GM19035 (cell line): ENCODE results near the gene CNTFR.

ENCODE experiments used
- ATAC-seq: cut with Tn5 transposase; IDR thresholded peaks from one replicate; pipeline ENCODE4 v1.9.1; 2021; ENCODE audit not compliant: unreplicated experiment

CNTFR gene

GRCh38 chr9:34590381-34591247 lies 1.1 kb upstream of the CNTFR start:
- no peak for ATAC-seq

GRCh38 chr9:34588671-34589635 lies 571 bp downstream of the CNTFR start:
- ATAC-seq, result no peak

DNA sequence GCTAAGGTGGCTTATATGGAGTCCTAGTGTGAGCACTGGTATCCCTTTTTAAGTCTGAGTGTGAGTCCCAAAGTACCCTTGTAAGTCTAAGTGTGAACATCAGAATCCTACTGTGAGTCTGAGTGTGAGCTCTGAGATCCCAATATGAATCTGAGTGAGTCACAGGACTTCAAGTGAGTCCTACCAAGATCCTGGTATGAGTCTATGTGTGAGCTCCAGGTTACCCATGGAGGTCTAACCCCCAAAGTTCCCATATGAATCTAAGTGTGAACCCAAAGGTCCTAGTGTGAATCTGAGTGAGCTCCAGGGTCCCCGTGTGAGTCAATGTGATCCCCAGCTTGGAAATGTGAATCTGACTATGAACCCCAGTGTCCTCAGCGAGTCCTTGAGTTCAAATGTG lies 2.3 kb downstream of the CNTFR start:
- no peak for ATAC-seq

- ATAC-seq, result no peak
These were observed 3.4 kb downstream of the CNTFR start for GRCh38 chr9:34585946-34586669.

DNA sequence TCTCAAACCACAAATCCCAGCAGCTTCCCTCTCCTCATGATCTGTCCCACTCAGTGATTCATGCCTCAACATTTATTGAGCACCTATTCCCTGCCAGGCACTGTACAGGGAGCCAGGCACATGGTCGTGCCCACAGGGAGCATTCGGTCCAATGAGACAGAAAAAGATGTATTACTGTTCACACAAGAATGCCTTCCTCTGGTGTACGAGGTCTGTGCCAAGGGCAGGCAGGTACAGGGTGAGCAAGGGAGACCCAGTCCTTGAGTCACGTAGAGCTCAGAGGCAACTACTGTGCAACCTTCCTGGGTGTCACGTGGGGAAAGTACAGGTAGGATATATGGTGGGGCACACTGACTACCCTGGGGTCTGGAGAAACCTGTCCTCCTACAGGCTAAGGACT lies 4.6 kb downstream of the CNTFR start:
- ATAC-seq, result no peak

- ATAC-seq, result no peak
These were observed 6.7 kb downstream of the CNTFR start for GRCh38 chr9:34582787-34583186.

- ATAC-seq, result no peak
These were observed 8.2 kb downstream of the CNTFR start for GRCh38 chr9:34581318-34581717.

- ATAC-seq, result no peak
These were observed 9.2 kb downstream of the CNTFR start for GRCh38 chr9:34580358-34580757.

DNA sequence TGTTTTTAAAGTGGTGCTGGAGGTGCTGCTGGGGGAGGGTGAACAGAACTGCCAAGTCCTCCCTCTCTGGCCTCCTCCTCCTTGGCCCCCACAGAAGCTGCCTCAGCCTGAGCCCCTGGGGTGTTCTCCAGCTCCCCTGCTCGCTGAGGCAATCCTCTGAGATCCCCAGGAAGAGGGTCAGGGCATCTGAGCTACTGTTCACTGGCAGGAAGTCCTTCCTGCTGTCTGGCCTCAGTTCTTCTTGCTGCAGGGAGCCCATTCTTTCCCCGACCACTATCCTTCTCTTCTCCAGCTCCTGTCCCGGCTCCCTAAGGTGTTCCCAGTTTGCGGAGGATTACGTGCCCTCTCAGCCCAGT lies 9.7 kb downstream of the CNTFR start:
- no peak for ATAC-seq

GRCh38 chr9:34579104-34579807 lies 10.3 kb downstream of the CNTFR start:
- ATAC-seq, result no peak

DNA sequence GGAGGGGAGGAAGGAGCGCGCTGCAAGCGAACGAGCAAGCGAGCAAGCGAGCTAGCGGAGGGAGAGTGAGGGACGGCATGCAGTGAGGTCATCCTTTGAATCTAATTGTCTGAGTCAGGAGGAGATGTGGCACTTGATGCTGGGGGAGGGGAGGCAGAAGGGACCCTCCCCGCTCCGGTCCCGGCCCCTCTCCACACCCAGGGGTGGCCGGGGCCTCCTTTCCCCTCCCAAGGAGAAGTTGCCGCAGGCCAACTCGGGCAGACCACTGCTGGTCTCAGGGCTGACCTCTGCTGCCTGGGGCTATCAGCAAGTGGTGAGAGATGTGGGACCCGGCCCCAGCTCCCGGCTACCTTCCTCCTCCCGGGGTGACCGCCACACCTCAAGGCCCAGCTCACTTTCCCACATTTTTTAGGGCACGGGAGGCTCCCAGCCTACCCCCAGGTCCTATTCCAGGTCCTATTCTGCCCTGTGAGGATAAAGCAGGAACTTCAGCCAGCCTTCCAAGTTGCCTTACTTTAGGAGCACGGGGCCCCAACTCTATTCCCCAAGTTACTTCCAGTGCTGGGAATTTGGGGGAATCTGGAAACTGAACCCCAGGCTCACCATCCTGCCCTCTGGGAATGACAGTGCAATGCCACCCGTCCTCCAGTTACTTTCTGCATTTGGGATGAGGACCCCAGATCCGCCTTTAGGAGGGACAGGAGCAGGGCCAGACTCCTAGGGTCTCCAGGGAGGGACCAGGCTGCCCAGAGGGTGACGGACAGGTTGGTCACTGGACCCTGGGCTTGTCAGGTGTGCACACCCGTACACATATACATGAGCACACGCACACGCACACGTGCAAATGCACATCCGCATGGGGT lies 11.1 kb downstream of the CNTFR start:
- no peak for ATAC-seq

GRCh38 chr9:34577400-34578240 lies 11.9 kb downstream of the CNTFR start:
- no peak for ATAC-seq

GRCh38 chr9:34576597-34577399 lies 12.7 kb downstream of the CNTFR start:
- ATAC-seq, result no peak

DNA sequence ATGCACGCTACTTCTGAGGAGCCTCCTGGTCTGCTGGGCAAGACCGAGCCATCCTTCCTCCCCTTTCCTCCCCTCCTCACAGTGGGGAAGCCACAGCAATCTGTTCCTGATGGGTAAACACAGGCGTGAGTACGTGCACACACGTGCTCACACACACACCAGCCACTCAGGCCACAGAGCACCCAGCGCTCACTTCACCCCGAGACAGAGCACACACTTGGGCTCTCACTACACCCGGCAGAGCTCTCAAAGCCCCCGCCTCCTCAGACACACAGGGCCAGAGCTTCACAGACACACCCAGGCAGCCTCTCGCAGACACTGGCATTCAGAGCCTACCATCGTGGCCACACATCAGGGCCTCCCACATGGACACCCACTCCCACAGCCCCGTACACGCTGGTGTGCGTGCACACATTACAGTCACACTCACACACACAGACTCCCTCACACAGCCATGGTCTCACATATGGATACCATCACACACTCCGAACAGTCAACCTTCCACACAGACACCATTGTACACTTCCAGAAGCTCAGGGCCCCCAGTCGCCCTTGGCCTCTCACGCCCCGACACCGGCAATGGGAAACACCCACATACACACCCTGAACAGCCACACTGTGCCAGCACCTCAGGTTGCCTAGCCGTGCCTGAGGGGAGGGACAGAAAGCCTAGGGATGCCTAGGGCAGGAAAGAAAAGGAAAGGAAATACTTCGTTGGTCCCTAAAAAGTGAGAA lies 13.5 kb downstream of the CNTFR start:
- no peak for ATAC-seq

GRCh38 chr9:34575241-34575640 lies 14.3 kb downstream of the CNTFR start:
- no peak for ATAC-seq

DNA sequence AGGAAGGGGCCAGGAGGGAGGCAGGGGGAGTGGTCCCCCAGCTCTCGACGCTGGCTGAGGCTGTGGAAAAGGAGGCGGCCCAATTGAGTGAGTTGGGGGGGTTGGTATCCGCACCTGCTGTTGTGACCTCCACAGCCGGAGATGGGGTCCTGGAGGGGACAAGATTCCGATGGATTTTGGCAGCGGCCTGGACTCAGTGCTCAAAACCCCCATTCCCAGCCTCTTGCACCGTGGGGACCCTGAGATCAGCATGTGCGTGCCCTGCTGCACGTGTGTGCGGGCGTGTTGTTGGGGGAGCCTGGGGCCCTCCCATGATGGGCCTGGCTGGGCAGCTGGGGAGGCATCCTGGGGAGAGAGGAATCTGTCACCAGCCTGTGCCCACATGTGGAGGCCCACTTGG lies 15.0 kb downstream of the CNTFR start:
- ATAC-seq, result no peak

DNA sequence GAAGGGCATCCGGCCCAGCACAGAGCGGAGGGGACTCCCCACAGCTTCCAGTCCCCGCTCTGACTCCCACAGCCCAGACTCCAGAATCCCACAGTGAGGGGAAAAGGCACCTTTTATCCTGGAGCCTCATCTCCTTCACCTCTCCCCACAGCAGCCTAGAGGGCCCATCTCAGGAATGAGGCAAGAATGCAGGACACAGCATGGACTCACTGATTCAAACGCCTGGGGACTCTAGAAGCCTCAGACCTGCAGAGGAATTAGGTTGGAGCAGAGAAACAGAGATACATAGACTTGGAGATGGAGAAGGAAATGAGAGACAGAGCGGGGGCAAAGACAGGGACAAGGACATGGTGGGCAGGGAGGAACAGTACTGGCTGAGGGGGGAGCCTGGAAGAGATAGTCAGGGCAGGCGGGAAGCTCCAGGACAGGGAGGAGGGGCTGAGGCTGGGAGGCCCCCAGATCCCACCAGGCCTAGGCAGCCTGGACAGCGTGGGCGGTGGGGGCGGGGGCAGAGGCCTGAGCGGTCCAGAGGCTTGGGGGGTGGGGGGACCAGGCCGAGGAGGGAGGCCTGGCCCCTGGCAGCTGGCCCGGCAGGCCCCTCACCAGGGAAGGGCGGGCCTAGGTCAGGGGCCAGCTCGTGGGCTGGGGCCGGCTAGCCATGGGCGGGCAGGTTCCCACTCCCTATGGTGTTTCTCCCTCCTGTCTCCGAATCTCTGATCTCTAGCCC lies 15.8 kb downstream of the CNTFR start:
- ATAC-seq, result no peak
